Effector memory CD8-positive, alpha-beta T cell (primary cell): ENCODE measurements around the gene PDAP1.
"Not testable (repeated sequence)": the region's sequence is repeated elsewhere in the genome, so short reads cannot be mapped to it uniquely, and the experiment has no call there.

Experiments used
- ATAC-seq: fragments of 150-1000 bp; cut with Tn5 transposase; replicated peaks from 2 replicates; pipeline ENCODE4 v1.10.0; 2021; ENCODE audit warnings: mild to moderate bottlenecking, moderate library complexity
- DNase-seq, 3 experiments: peaks; one replicate each; pipeline ENCODE4 v3.0.0; 2021
- H3K27ac Mint-ChIP-seq, 2 donors: one replicate each; pipeline ENCODE4 v1.8.0; 2022; ENCODE audit warnings: mild to moderate bottlenecking in 2 of 2, mixed read lengths in 2 of 2, moderate library complexity in 2 of 2
- H3K27me3 Mint-ChIP-seq, 2 donors: one replicate each; pipeline ENCODE4 v1.8.0; 2022; ENCODE audit warnings: mixed read lengths in 2 of 2
- H3K36me3 Mint-ChIP-seq: one replicate; pipeline ENCODE4 v1.8.0; 2022; ENCODE audit warnings: mild to moderate bottlenecking, moderate library complexity, mixed read lengths; ENCODE audit not compliant: insufficient read depth
- H3K4me1 Mint-ChIP-seq, 2 donors: one replicate each; pipeline ENCODE4 v1.8.0; 2022; ENCODE audit warnings: low read depth in 2 of 2, mixed read lengths in 2 of 2
- H3K4me3 Mint-ChIP-seq, 2 donors: one replicate each; pipeline ENCODE4 v1.8.0; 2022; ENCODE audit warnings: mild to moderate bottlenecking in 2 of 2, mixed read lengths in 2 of 2, moderate library complexity in 2 of 2
- H3K9me3 Mint-ChIP-seq, 2 donors: one replicate each; pipeline ENCODE4 v1.8.0; 2022; ENCODE audit warnings: mixed read lengths in 2 of 2

PDAP1 gene

GRCh38 chr7:99397297-99397983 lies 11.0 kb downstream of the PDAP1 start:
- ATAC-seq (no peak), DNase-seq (no peak)
- H3K27ac Mint-ChIP-seq: peak overlapping the region; percentile 22 to 75
- peaks cover 70% of the 10 kb centered on the region for H3K36me3 Mint-ChIP-seq
- no peak overlapping the region for H3K4me3 Mint-ChIP-seq
- H3K9me3 Mint-ChIP-seq: no peaks in the 10 kb centered on the region
- no peaks in the 10 kb centered on the region for H3K27me3 Mint-ChIP-seq
- H3K4me1 Mint-ChIP-seq: peaks cover 22 to 29% of the 10 kb centered on the region in 2 donors

GRCh38 chr7:99396418-99397296 lies 11.7 kb downstream of the PDAP1 start:
- Mint-ChIP-seq H3K9me3 (no peaks in the 10 kb centered on the region), H3K27ac (peak overlapping the region; percentile 22 to 75), H3K27me3 (no peaks in the 10 kb centered on the region), H3K4me3 (no peak overlapping the region), H3K4me1 (peaks cover 24 to 29% of the 10 kb centered on the region in 2 donors), H3K36me3 (peaks cover 69% of the 10 kb centered on the region)
- ATAC-seq: no peak
- no peak for DNase-seq

- peak overlapping the region in 1 of 2 donors; percentile 44 for H3K27ac Mint-ChIP-seq
- DNase-seq: no peak
- peaks cover 69% of the 10 kb centered on the region for H3K36me3 Mint-ChIP-seq
- no peaks in the 10 kb centered on the region for H3K9me3 Mint-ChIP-seq
- no peak for ATAC-seq
- no peak overlapping the region for H3K4me3 Mint-ChIP-seq
- peaks cover 24 to 29% of the 10 kb centered on the region in 2 donors for H3K4me1 Mint-ChIP-seq
- H3K27me3 Mint-ChIP-seq: no peaks in the 10 kb centered on the region
Observed at GRCh38 chr7:99395616-99396327, 12.6 kb downstream of the PDAP1 start.

- peak overlapping the region in 1 of 2 donors; percentile 78 for H3K4me3 Mint-ChIP-seq
- no peaks in the 10 kb centered on the region for H3K27me3 Mint-ChIP-seq
- H3K4me1 Mint-ChIP-seq: peaks cover 23 to 24% of the 10 kb centered on the region in 2 donors
- no peak for DNase-seq
- H3K9me3 Mint-ChIP-seq: no peaks in the 10 kb centered on the region
- H3K36me3 Mint-ChIP-seq: peaks cover 78% of the 10 kb centered on the region
- no peak for ATAC-seq
- H3K27ac Mint-ChIP-seq: peak overlapping the region; percentile 87 to 90
Observed at GRCh38 chr7:99394188-99394502, 14.3 kb downstream of the PDAP1 start.

- DNase-seq (no peak), ATAC-seq (no peak)
- Mint-ChIP-seq H3K36me3 (peaks cover 82% of the 10 kb centered on the region), H3K4me3 (peak overlapping the region; percentile 67 to 78), H3K27ac (peak overlapping the region; percentile 87 to 90), H3K4me1 (peaks cover 18 to 22% of the 10 kb centered on the region in 2 donors), H3K27me3 (no peaks in the 10 kb centered on the region), H3K9me3 (no peaks in the 10 kb centered on the region)
Observed at GRCh38 chr7:99393355-99394187, 14.8 kb downstream of the PDAP1 start.

- H3K27me3 Mint-ChIP-seq: no peaks in the 10 kb centered on the region
- no peaks in the 10 kb centered on the region for H3K9me3 Mint-ChIP-seq
- DNase-seq (peak; percentile 68 to 86 (median 82)), ATAC-seq (peak; percentile 97)
- peaks cover 13 to 19% of the 10 kb centered on the region in 2 donors for H3K4me1 Mint-ChIP-seq
- H3K27ac Mint-ChIP-seq: peak overlapping the region; percentile 87 to 90
- H3K4me3 Mint-ChIP-seq: peak overlapping the region; percentile 67 to 78
- H3K36me3 Mint-ChIP-seq: peaks cover 87% of the 10 kb centered on the region
Observed at GRCh38 chr7:99392659-99393354, 15.6 kb downstream of the PDAP1 start.

- peak overlapping the region; percentile 31 to 78 for H3K4me3 Mint-ChIP-seq
- no peaks in the 10 kb centered on the region for H3K9me3 Mint-ChIP-seq
- peak overlapping the region in 1 of 2 donors; percentile 90 for H3K27ac Mint-ChIP-seq
- H3K4me1 Mint-ChIP-seq: peaks cover 10 to 17% of the 10 kb centered on the region in 2 donors
- ATAC-seq (no peak), DNase-seq (no peak)
- H3K27me3 Mint-ChIP-seq: no peaks in the 10 kb centered on the region
- H3K36me3 Mint-ChIP-seq: peaks cover 94% of the 10 kb centered on the region
Observed at GRCh38 chr7:99392046-99392445, 16.4 kb downstream of the PDAP1 start.

GRCh38 chr7:99390941-99391602 lies 17.3 kb downstream of the PDAP1 start:
- peaks cover 96% of the 10 kb centered on the region for H3K36me3 Mint-ChIP-seq
- no peak for DNase-seq
- H3K4me1 Mint-ChIP-seq: peaks cover 10 to 17% of the 10 kb centered on the region in 2 donors
- peak overlapping the region in 1 of 2 donors; percentile 78 for H3K4me3 Mint-ChIP-seq
- H3K27ac Mint-ChIP-seq: no peak overlapping the region
- no peaks in the 10 kb centered on the region for H3K27me3 Mint-ChIP-seq
- H3K9me3 Mint-ChIP-seq: no peaks in the 10 kb centered on the region
- no peak for ATAC-seq

GRCh38 chr7:99389772-99390171 lies 18.6 kb downstream of the PDAP1 start:
- Mint-ChIP-seq H3K9me3 (no peaks in the 10 kb centered on the region), H3K36me3 (peaks cover 90% of the 10 kb centered on the region), H3K27ac (peak overlapping the region in 1 of 2 donors; percentile 25), H3K4me1 (peaks cover 10 to 22% of the 10 kb centered on the region in 2 donors), H3K4me3 (no peak overlapping the region), H3K27me3 (no peaks in the 10 kb centered on the region)
- no peak for DNase-seq
- no peak for ATAC-seq

GRCh38 chr7:99387912-99388311 lies 20.5 kb downstream of the PDAP1 start:
- Mint-ChIP-seq H3K9me3 (no peaks in the 10 kb centered on the region), H3K27ac (no peak overlapping the region), H3K36me3 (peaks cover 75% of the 10 kb centered on the region), H3K4me3 (no peak overlapping the region), H3K4me1 (peaks cover 7 to 26% of the 10 kb centered on the region in 2 donors), H3K27me3 (no peaks in the 10 kb centered on the region)
- ATAC-seq (no peak), DNase-seq (no peak)

GRCh38 chr7:99387239-99387635 lies 21.2 kb downstream of the PDAP1 start:
- H3K9me3 Mint-ChIP-seq, ATAC-seq, H3K27me3 Mint-ChIP-seq, DNase-seq, H3K4me3 Mint-ChIP-seq: not testable (repeated sequence)
- Mint-ChIP-seq H3K4me1 (peaks cover 7 to 26% of the 10 kb centered on the region in 2 donors), H3K27ac (peak overlapping the region in 1 of 2 donors; percentile 83), H3K36me3 (peaks cover 69% of the 10 kb centered on the region)
